ENCODE data around the gene PPP6R3.
"Not testable (repeated sequence)": the region's sequence is repeated elsewhere in the genome, so short reads cannot be mapped to it uniquely, and the experiment has no call there.

Gene PPP6R3

DNA sequence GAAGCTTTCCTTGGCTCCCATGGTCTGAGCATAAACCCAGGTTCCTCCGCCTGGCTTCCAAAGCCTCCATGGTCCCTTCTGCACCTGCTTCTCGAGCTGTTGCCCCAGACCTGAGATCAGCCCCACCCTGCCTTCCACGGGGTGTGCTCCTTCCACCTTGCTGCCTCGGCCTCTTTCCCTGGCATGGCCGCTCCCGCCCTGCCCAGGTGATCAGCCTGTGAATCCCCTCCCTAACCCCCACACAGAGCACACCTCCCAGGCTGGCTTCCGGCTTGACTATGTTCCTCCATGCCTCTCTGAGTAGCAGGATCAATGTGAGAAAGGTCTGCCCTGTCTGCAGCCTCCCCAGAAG is 2.7 kb upstream of the PPP6R3 start:
- no peaks in the 10 kb centered on the region for H3K9me3 ChIP-seq (ENCODE audit: control insufficient read depth in 2 of 2, low read length in 2 of 2)
- H3K36me3 ChIP-seq (ENCODE audit: control insufficient read depth in 2 of 2, insufficient read depth in 2 of 2, low read length in 2 of 2), result no peaks in the 10 kb centered on the region
- H3K27me3 ChIP-seq (ENCODE audit: control insufficient read depth in 2 of 2, insufficient read depth in 2 of 2, low read length in 2 of 2), result no peaks in the 10 kb centered on the region
- peaks cover 24 to 36% of the 10 kb centered on the region in 2 donors for H3K4me1 ChIP-seq (ENCODE audit: control insufficient read depth in 2 of 2, insufficient read depth in 2 of 2, low read length in 2 of 2)
- peak overlapping the region; percentile 61 to 63 for H3K27ac ChIP-seq (ENCODE audit: low read depth in 2 of 2, low read length in 2 of 2)
- no peak overlapping the region for H3K9ac ChIP-seq (ENCODE audit: low read depth in 1 of 2, low read length in 2 of 2)
- no peak overlapping the region for H3K4me3 ChIP-seq (ENCODE audit: low read length in 2 of 2)

DNA sequence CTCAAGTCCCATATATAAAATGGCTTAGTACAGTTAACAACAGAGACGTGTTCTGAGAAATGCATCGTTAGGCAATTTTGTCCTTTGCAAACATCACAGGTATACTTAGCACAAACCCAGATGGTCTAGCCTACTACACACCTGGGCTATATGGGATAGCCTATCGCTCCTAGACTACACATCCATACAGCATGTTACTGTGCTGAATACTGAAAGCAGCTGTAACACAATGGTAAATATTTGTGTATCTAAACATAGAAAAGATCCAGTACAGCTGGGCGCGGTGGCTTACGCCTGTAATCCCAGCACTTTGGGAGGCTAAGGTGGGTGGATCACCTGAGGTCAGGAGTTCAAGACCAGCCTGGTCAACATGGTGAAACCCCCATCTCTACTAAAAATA is 2.2 kb upstream of the PPP6R3 start:
- not testable (repeated sequence) for H3K36me3 ChIP-seq (ENCODE audit: control insufficient read depth in 2 of 2, insufficient read depth in 2 of 2, low read length in 2 of 2); H3K4me3 ChIP-seq (ENCODE audit: low read length in 2 of 2); H3K9ac ChIP-seq (ENCODE audit: low read depth in 1 of 2, low read length in 2 of 2); H3K9me3 ChIP-seq (ENCODE audit: control insufficient read depth in 2 of 2, low read length in 2 of 2); H3K27me3 ChIP-seq (ENCODE audit: control insufficient read depth in 2 of 2, insufficient read depth in 2 of 2, low read length in 2 of 2)
- Histone ChIP-seq H3K4me1 (ENCODE audit: control insufficient read depth in 2 of 2, insufficient read depth in 2 of 2, low read length in 2 of 2) (peaks cover 26 to 41% of the 10 kb centered on the region in 2 donors), H3K27ac (ENCODE audit: low read depth in 2 of 2, low read length in 2 of 2) (peak overlapping the region; percentile 61 to 63)

DNA sequence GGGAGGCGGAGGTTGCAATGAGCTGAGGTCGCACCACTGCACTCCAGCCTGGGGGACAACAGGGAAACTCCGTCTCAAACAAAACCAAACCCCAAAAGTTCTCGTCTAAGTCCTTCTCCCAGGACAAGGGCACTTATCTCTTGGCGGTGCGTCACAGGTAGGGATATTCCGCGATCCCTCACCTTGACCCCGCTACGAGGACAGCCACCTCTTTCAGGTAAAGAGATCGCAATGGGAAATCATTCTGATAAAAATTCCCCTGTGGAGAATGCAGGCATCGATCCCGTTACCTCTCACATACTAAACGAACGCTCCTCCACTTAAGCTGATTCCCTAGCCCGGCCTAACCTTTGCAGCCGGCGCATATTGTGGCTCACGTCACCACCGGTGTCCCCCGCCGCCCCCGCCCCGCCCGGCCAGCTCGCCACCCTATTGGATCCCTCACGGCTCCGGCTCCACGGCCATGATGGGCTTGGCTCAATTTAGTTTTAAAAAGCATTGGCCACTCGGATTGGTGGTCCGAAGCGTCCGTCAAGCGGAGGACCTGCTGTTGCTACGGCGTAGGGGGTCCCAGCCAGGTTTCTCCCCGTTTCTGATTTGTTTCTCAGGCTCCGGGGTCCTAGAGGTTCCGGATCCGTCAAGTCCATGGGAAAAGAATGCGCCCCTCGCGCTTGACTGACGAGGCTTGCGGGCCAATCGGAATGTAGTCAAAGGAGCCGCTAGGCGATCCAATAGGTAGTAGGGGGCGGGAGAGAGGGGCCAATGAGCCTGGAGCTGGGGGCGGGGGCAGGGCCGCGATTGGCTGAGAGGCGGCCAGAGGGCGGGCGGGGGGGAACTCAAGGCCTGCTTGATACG is 439 bp upstream of the PPP6R3 start:
- peak overlapping the region; percentile 96 for H3K27ac ChIP-seq (ENCODE audit: low read depth in 2 of 2, low read length in 2 of 2)
- H3K9me3 ChIP-seq (ENCODE audit: control insufficient read depth in 2 of 2, low read length in 2 of 2), result no peaks in the 10 kb centered on the region
- no peaks in the 10 kb centered on the region for H3K36me3 ChIP-seq (ENCODE audit: control insufficient read depth in 2 of 2, insufficient read depth in 2 of 2, low read length in 2 of 2)
- H3K27me3 ChIP-seq (ENCODE audit: control insufficient read depth in 2 of 2, insufficient read depth in 2 of 2, low read length in 2 of 2), result no peaks in the 10 kb centered on the region
- peak overlapping the region; percentile 88 to 89 for H3K9ac ChIP-seq (ENCODE audit: low read depth in 1 of 2, low read length in 2 of 2)
- peak overlapping the region; percentile 89 to 92 for H3K4me3 ChIP-seq (ENCODE audit: low read length in 2 of 2)
- H3K4me1 ChIP-seq (ENCODE audit: control insufficient read depth in 2 of 2, insufficient read depth in 2 of 2, low read length in 2 of 2), result peaks cover 31 to 39% of the 10 kb centered on the region in 2 donors

DNA sequence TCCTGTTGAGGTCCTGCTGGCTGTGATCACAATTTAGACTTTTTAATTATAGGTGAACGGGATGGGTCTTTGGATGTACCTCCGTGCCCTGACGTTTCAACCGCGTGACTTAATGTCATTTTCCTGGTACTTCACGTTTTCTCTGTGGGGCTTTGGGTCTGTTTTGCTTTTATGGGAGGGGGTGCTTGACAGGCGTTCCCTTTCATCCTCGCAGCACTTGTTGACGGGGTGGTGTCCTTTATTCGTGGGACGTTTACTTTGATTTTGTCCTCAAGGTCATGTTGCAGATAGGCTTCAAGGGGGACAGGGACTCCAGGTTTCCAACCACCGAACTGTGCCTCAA is 994 bp downstream of the PPP6R3 start:
- Histone ChIP-seq H3K4me1 (ENCODE audit: control insufficient read depth in 2 of 2, insufficient read depth in 2 of 2, low read length in 2 of 2) (peaks cover 34 to 43% of the 10 kb centered on the region in 2 donors), H3K27ac (ENCODE audit: low read depth in 2 of 2, low read length in 2 of 2) (peak overlapping the region; percentile 9 to 96), H3K9me3 (ENCODE audit: control insufficient read depth in 2 of 2, low read length in 2 of 2) (no peaks in the 10 kb centered on the region), H3K36me3 (ENCODE audit: control insufficient read depth in 2 of 2, insufficient read depth in 2 of 2, low read length in 2 of 2) (no peaks in the 10 kb centered on the region), H3K9ac (ENCODE audit: low read depth in 1 of 2, low read length in 2 of 2) (peak overlapping the region; percentile 85 to 89), H3K4me3 (ENCODE audit: low read length in 2 of 2) (peak overlapping the region; percentile 89 to 92), H3K27me3 (ENCODE audit: control insufficient read depth in 2 of 2, insufficient read depth in 2 of 2, low read length in 2 of 2) (no peaks in the 10 kb centered on the region)

DNA sequence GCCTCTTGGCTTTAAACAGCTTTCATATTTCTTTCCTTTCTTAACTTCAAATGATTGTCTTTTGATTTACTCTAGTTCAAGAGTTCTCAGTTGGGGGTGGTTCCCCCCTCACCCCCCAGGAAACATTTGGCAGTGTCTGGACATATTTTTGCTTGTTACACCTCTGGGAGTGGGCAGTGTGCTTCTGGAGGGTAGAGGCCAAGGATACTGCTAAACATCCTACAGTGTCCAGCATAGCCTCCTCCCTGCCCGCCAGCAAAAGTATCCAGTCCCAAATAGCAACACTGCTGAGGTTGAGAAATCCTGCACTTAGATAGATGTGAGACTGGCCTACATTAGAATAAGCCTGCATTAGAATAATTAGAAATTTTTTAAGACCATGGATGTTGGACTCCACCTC is 3.2 kb downstream of the PPP6R3 start:
- H3K9ac ChIP-seq (ENCODE audit: low read depth in 1 of 2, low read length in 2 of 2), result no peak overlapping the region
- no peaks in the 10 kb centered on the region for H3K36me3 ChIP-seq (ENCODE audit: control insufficient read depth in 2 of 2, insufficient read depth in 2 of 2, low read length in 2 of 2)
- H3K9me3 ChIP-seq (ENCODE audit: control insufficient read depth in 2 of 2, low read length in 2 of 2), result no peaks in the 10 kb centered on the region
- H3K27me3 ChIP-seq (ENCODE audit: control insufficient read depth in 2 of 2, insufficient read depth in 2 of 2, low read length in 2 of 2), result no peaks in the 10 kb centered on the region
- no peak overlapping the region for H3K4me3 ChIP-seq (ENCODE audit: low read length in 2 of 2)
- H3K4me1 ChIP-seq (ENCODE audit: control insufficient read depth in 2 of 2, insufficient read depth in 2 of 2, low read length in 2 of 2), result peaks cover 39 to 46% of the 10 kb centered on the region in 2 donors
- H3K27ac ChIP-seq (ENCODE audit: low read depth in 2 of 2, low read length in 2 of 2), result no peak overlapping the region

DNA sequence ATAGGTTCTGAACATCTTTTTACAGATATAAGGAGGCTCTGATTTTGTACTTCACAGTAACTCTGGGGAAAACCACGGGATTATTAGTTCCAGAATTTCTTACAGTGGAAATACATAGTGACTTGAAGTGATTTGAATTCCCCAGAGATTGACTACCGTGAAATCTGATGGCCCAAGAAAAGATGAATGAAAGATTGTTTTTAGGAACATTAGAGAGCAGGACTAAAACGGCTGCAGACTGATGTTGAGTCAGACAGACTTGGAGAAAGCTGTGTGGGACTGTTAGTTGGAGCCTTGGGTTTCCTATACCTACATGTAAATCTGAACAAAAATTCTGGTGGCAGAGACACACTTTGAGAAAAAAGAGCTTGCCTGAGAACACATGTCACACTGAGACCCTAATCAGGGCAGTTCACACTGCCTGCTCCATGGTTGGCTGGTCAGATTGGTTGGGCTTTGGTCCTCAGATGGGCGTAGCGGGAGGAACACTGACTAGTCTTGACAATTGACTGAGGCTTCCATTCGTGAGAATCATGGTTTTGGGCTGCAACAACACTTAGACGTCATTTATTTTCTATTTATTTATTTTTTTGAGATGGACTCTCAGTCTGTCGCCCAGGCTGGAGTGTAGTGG is 6.8 kb downstream of the PPP6R3 start:
- H3K36me3 ChIP-seq (ENCODE audit: control insufficient read depth in 2 of 2, insufficient read depth in 2 of 2, low read length in 2 of 2), result peaks cover 0 to 9% of the 10 kb centered on the region in 2 donors
- H3K9ac ChIP-seq (ENCODE audit: low read depth in 1 of 2, low read length in 2 of 2), result no peak overlapping the region
- no peak overlapping the region for H3K4me3 ChIP-seq (ENCODE audit: low read length in 2 of 2)
- no peaks in the 10 kb centered on the region for H3K9me3 ChIP-seq (ENCODE audit: control insufficient read depth in 2 of 2, low read length in 2 of 2)
- no peaks in the 10 kb centered on the region for H3K27me3 ChIP-seq (ENCODE audit: control insufficient read depth in 2 of 2, insufficient read depth in 2 of 2, low read length in 2 of 2)
- no peak overlapping the region for H3K27ac ChIP-seq (ENCODE audit: low read depth in 2 of 2, low read length in 2 of 2)
- peaks cover 50 to 59% of the 10 kb centered on the region in 2 donors for H3K4me1 ChIP-seq (ENCODE audit: control insufficient read depth in 2 of 2, insufficient read depth in 2 of 2, low read length in 2 of 2)

DNA sequence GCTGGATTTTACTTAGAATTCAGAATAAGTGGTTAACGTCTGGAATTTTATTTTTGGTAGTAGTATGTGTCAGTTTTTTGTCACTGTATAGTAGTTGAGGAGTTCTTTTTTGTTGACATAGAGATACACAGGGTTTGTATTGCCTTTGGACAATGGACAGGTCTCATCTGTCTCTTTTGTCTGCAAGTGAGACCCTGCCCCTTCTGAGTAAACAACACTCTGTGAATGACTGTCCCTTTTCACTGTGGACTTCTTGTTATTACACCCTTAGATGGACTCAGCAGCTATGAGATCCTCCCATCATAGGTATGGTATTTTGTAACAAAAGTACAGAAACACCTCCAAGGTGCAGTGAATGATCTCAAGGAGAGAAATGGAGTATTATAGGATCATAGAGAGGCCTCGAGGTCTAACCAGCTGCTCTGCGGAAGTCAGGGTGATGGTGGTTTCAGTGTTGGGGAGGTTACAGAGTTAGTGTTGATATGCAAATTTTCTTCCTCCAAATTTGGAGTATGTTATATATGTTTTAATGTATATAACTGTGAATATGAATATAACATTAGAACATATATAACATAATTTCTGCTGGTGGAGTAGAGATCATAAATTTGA is 7.8 kb downstream of the PPP6R3 start:
- Histone ChIP-seq H3K4me3 (ENCODE audit: low read length in 2 of 2) (no peak overlapping the region), H3K9me3 (ENCODE audit: control insufficient read depth in 2 of 2, low read length in 2 of 2) (no peaks in the 10 kb centered on the region), H3K36me3 (ENCODE audit: control insufficient read depth in 2 of 2, insufficient read depth in 2 of 2, low read length in 2 of 2) (peaks cover 0 to 10% of the 10 kb centered on the region in 2 donors), H3K27ac (ENCODE audit: low read depth in 2 of 2, low read length in 2 of 2) (no peak overlapping the region), H3K27me3 (ENCODE audit: control insufficient read depth in 2 of 2, insufficient read depth in 2 of 2, low read length in 2 of 2) (no peaks in the 10 kb centered on the region), H3K9ac (ENCODE audit: low read depth in 1 of 2, low read length in 2 of 2) (no peak overlapping the region), H3K4me1 (ENCODE audit: control insufficient read depth in 2 of 2, insufficient read depth in 2 of 2, low read length in 2 of 2) (peaks cover 42 to 49% of the 10 kb centered on the region in 2 donors)

DNA sequence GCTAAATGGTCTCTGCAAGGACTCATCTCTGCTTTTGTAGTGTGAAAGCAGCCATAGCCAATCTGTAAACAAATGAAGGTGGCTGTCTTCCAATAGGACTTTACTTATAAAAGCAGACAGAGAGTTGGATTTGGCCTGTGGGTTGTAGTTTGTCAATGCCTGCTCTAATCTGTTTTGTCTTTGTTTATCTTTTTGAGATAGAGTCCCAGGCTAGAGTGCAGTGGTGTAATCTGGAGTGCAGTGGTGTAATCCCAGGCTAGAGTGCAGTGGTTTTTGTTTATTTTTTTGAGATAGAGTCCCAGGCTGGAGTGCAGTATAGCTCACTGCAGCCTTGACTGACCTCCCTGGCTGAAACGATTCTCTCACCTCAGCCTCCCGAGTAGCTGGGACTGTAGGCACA is 8.6 kb downstream of the PPP6R3 start:
- Histone ChIP-seq H3K4me3 (ENCODE audit: low read length in 2 of 2) (no peak overlapping the region), H3K9ac (ENCODE audit: low read depth in 1 of 2, low read length in 2 of 2) (peak overlapping the region in 1 of 2 donors; percentile 9), H3K9me3 (ENCODE audit: control insufficient read depth in 2 of 2, low read length in 2 of 2) (no peaks in the 10 kb centered on the region), H3K36me3 (ENCODE audit: control insufficient read depth in 2 of 2, insufficient read depth in 2 of 2, low read length in 2 of 2) (peaks cover 0 to 10% of the 10 kb centered on the region in 2 donors), H3K27me3 (ENCODE audit: control insufficient read depth in 2 of 2, insufficient read depth in 2 of 2, low read length in 2 of 2) (no peaks in the 10 kb centered on the region), H3K27ac (ENCODE audit: low read depth in 2 of 2, low read length in 2 of 2) (no peak overlapping the region), H3K4me1 (ENCODE audit: control insufficient read depth in 2 of 2, insufficient read depth in 2 of 2, low read length in 2 of 2) (peaks cover 38 to 50% of the 10 kb centered on the region in 2 donors)

DNA sequence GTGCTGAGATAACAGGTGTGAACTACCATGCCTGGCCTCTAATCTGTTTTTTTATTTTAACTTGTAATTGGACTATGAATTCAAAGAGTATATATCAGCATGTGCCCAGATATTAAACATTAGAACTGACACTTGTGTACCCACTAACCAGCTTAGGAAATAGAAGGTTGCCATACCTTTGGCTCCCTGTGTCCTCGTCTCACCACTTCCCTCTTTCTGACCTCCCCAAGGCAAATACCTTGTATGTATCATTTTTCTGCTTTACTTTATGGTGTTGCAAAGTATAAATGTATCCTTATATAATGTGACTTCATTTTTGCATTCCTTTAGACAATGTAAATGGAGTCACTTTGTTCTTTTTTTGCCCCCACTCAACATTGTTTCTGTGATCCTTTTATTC is 9.1 kb downstream of the PPP6R3 start:
- Histone ChIP-seq H3K36me3 (ENCODE audit: control insufficient read depth in 2 of 2, insufficient read depth in 2 of 2, low read length in 2 of 2) (peaks cover 0 to 10% of the 10 kb centered on the region in 2 donors), H3K4me3 (ENCODE audit: low read length in 2 of 2) (no peak overlapping the region), H3K27me3 (ENCODE audit: control insufficient read depth in 2 of 2, insufficient read depth in 2 of 2, low read length in 2 of 2) (no peaks in the 10 kb centered on the region), H3K9ac (ENCODE audit: low read depth in 1 of 2, low read length in 2 of 2) (no peak overlapping the region), H3K27ac (ENCODE audit: low read depth in 2 of 2, low read length in 2 of 2) (no peak overlapping the region), H3K4me1 (ENCODE audit: control insufficient read depth in 2 of 2, insufficient read depth in 2 of 2, low read length in 2 of 2) (peaks cover 40 to 50% of the 10 kb centered on the region in 2 donors), H3K9me3 (ENCODE audit: control insufficient read depth in 2 of 2, low read length in 2 of 2) (no peaks in the 10 kb centered on the region)

DNA sequence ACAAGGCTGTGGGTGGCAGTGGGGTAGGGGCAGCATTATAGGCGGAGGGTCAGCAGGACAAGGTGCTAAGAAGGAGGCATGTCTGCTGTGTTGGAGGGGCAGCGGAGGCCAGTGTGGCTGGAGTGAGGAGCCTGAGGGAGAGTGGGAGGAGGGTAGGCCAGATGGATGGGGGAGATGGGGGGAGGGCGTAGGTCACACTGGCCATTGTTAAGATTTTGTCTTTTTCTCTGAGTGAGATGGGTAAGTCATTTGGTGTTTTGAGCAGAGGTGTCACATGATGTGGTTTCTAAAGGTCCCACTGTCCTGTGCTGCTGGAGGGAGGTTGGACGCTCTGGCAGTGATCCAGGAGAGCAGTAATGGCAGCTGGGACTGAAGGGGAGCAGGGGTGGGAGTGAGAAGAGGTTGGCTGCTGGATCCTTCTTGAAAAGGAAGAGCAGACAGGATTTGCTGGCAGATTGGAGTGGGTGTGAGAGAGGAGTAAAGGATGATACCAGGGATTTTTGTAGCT is 9.8 kb downstream of the PPP6R3 start:
- Histone ChIP-seq H3K4me3 (ENCODE audit: low read length in 2 of 2) (no peak overlapping the region), H3K9ac (ENCODE audit: low read depth in 1 of 2, low read length in 2 of 2) (no peak overlapping the region), H3K27ac (ENCODE audit: low read depth in 2 of 2, low read length in 2 of 2) (no peak overlapping the region), H3K27me3 (ENCODE audit: control insufficient read depth in 2 of 2, insufficient read depth in 2 of 2, low read length in 2 of 2) (no peaks in the 10 kb centered on the region), H3K4me1 (ENCODE audit: control insufficient read depth in 2 of 2, insufficient read depth in 2 of 2, low read length in 2 of 2) (peaks cover 40 to 50% of the 10 kb centered on the region in 2 donors), H3K36me3 (ENCODE audit: control insufficient read depth in 2 of 2, insufficient read depth in 2 of 2, low read length in 2 of 2) (peaks cover 0 to 10% of the 10 kb centered on the region in 2 donors), H3K9me3 (ENCODE audit: control insufficient read depth in 2 of 2, low read length in 2 of 2) (no peaks in the 10 kb centered on the region)
